RWPE2 (cell line): Measurements from ENCODE around the gene TMPRSS6.

Experiments used
- ATAC-seq: fragments of 200-7000 bp; cut with Tn5 transposase; 3 replicates; pipeline ENCODE4 v1.9.1; 2021; ENCODE audit warnings: low read depth
- DNase-seq: peaks from one replicate; pipeline ENCODE4 v3.0.0-alpha.2; 2020; ENCODE audit warnings: low spot score
- H3K27ac ChIP-seq: fragments of 450-650 bp; 2 replicates; pipeline ENCODE4 v1.5.1; 2017; ENCODE audit warnings: mild to moderate bottlenecking; ENCODE audit not compliant: poor library complexity, severe bottlenecking
- H3K27me3 ChIP-seq: fragments of 250-450 bp; sonication (Bioruptor Pico); 2 replicates; pipeline ENCODE4 v1.5.1; 2021; ENCODE audit warnings: mild to moderate bottlenecking, moderate library complexity; ENCODE audit not compliant: insufficient read depth, poor library complexity, severe bottlenecking
- H3K36me3 ChIP-seq: fragments of 250-450 bp; sonication (Bioruptor Pico); 2 replicates; pipeline ENCODE4 v1.5.1; 2020; ENCODE audit warnings: low read depth, mild to moderate bottlenecking, moderate library complexity
- H3K4me1 ChIP-seq: fragments of 250-450 bp; sonication (Bioruptor Pico); 2 replicates; pipeline ENCODE4 v1.5.1; 2021; ENCODE audit warnings: mild to moderate bottlenecking, moderate library complexity; ENCODE audit not compliant: insufficient read depth, poor library complexity, severe bottlenecking
- H3K4me3 ChIP-seq: fragments of 250-450 bp; sonication (Bioruptor Pico); 2 replicates; pipeline ENCODE4 v1.5.1; 2021; ENCODE audit warnings: mild to moderate bottlenecking, moderate library complexity; ENCODE audit not compliant: severe bottlenecking
- H3K9me3 ChIP-seq: fragments of 250-450 bp; sonication (Bioruptor Pico); 2 replicates; pipeline ENCODE4 v1.5.1; 2021; ENCODE audit warnings: mild to moderate bottlenecking, moderate library complexity; ENCODE audit not compliant: severe bottlenecking
- CTCF ChIP-seq: fragments of 450-650 bp; IDR thresholded peaks from one replicate; pipeline ENCODE4 v1.5.1; 2017; ENCODE audit warnings: mild to moderate bottlenecking, moderate library complexity; ENCODE audit not compliant: poor library complexity, severe bottlenecking

Gene TMPRSS6

GRCh38 chr22:37062702-37063381 is 46.7 kb downstream of the TMPRSS6 start:
- ATAC-seq (no peak), DNase-seq (no peak)
- TF ChIP-seq CTCF: no peak
- no peak overlapping the region for H3K4me3 ChIP-seq
- no peaks in the 10 kb centered on the region for H3K27me3 ChIP-seq
- H3K9me3 ChIP-seq: no peaks in the 10 kb centered on the region
- H3K4me1 ChIP-seq: no peaks in the 10 kb centered on the region
- no peak overlapping the region for H3K27ac ChIP-seq
- H3K36me3 ChIP-seq: no peaks in the 10 kb centered on the region

GRCh38 chr22:37062376-37062675 is 47.2 kb downstream of the TMPRSS6 start:
- H3K27ac ChIP-seq: no peak overlapping the region
- H3K36me3 ChIP-seq: no peaks in the 10 kb centered on the region
- DNase-seq (no peak), ATAC-seq (no peak)
- H3K27me3 ChIP-seq: no peaks in the 10 kb centered on the region
- H3K4me1 ChIP-seq: no peaks in the 10 kb centered on the region
- TF ChIP-seq CTCF: no peak
- H3K4me3 ChIP-seq: no peak overlapping the region
- H3K9me3 ChIP-seq: no peaks in the 10 kb centered on the region

GRCh38 chr22:37061611-37062375 is 47.7 kb downstream of the TMPRSS6 start:
- no peak for TF ChIP-seq CTCF
- no peaks in the 10 kb centered on the region for H3K9me3 ChIP-seq
- ATAC-seq (no peak), DNase-seq (no peak)
- no peak overlapping the region for H3K27ac ChIP-seq
- H3K36me3 ChIP-seq: no peaks in the 10 kb centered on the region
- H3K4me3 ChIP-seq: no peak overlapping the region
- H3K27me3 ChIP-seq: no peaks in the 10 kb centered on the region
- H3K4me1 ChIP-seq: no peaks in the 10 kb centered on the region

- no peaks in the 10 kb centered on the region for H3K36me3 ChIP-seq
- H3K4me3 ChIP-seq: no peak overlapping the region
- no peak overlapping the region for H3K27ac ChIP-seq
- no peaks in the 10 kb centered on the region for H3K4me1 ChIP-seq
- TF ChIP-seq CTCF: no peak
- DNase-seq (no peak), ATAC-seq (no peak)
- no peaks in the 10 kb centered on the region for H3K27me3 ChIP-seq
- no peaks in the 10 kb centered on the region for H3K9me3 ChIP-seq
These were observed 48.5 kb downstream of the TMPRSS6 start for GRCh38 chr22:37060801-37061610.
